NOMO-1 treated with DMSO at 0.1 percent for 48 hours (cell line): Measurements from ENCODE around the gene FAM50B.

Experiments used
- DNase-seq: peaks from one replicate; lab custom pipeline; 2025; ENCODE audit not compliant: unreplicated experiment; lab: John Stamatoyannopoulos, UW

The FAM50B gene

GRCh38 chr6:3819161-3820110 lies 29.7 kb upstream of the FAM50B start:
- no peak for DNase-seq

- DNase-seq = no peak
Observed at GRCh38 chr6:3820563-3820962, 28.6 kb upstream of the FAM50B start.

GRCh38 chr6:3822747-3823445 lies 26.3 kb upstream of the FAM50B start:
- DNase-seq = no peak

- DNase-seq = no peak
Observed at GRCh38 chr6:3823671-3824070, 25.5 kb upstream of the FAM50B start.

GRCh38 chr6:3825331-3825831 lies 23.8 kb upstream of the FAM50B start:
- no peak for DNase-seq

GRCh38 chr6:3825851-3826581 lies 23.2 kb upstream of the FAM50B start:
- no peak for DNase-seq

GRCh38 chr6:3829285-3829684 lies 19.9 kb upstream of the FAM50B start:
- no peak for DNase-seq

- DNase-seq = no peak
Observed at GRCh38 chr6:3830806-3831205, 18.4 kb upstream of the FAM50B start.

GRCh38 chr6:3831761-3832530 lies 17.2 kb upstream of the FAM50B start:
- no peak for DNase-seq

- DNase-seq = no peak
Observed at GRCh38 chr6:3835055-3835731, 14.0 kb upstream of the FAM50B start.

GRCh38 chr6:3835785-3836184 lies 13.4 kb upstream of the FAM50B start:
- no peak for DNase-seq

- no peak for DNase-seq
Observed at GRCh38 chr6:3836566-3836965, 12.6 kb upstream of the FAM50B start.

- no peak for DNase-seq
Observed at GRCh38 chr6:3837781-3838180, 11.4 kb upstream of the FAM50B start.

- no peak for DNase-seq
Observed at GRCh38 chr6:3838992-3839867, 9.9 kb upstream of the FAM50B start.

- DNase-seq = no peak
Observed at GRCh38 chr6:3841066-3841454, 8.1 kb upstream of the FAM50B start.

- no peak for DNase-seq
Observed at GRCh38 chr6:3841711-3842565, 7.2 kb upstream of the FAM50B start.

- DNase-seq = no peak
Observed at GRCh38 chr6:3843379-3844096, 5.6 kb upstream of the FAM50B start.

- no peak for DNase-seq
Observed at GRCh38 chr6:3844097-3844463, 5.1 kb upstream of the FAM50B start.
